Choroid plexus epithelial cell (primary cell): ENCODE data around the gene BCAS3.
A peak's percentile ranks its signal among the peaks of the same experiment; 100 is the strongest.

Source experiments
- DNase-seq: peaks from one replicate; pipeline ENCODE4 v3.0.0-alpha.2; 2010; ENCODE audit warnings: low read depth
- H3K4me3 ChIP-seq: 2 replicates; pipeline ENCODE4 v1.5.1; 2011; ENCODE audit warnings: low read depth, mild to moderate bottlenecking, control low read depth, low read length, moderate library complexity
- CTCF ChIP-seq: conservative IDR thresholded peaks from 2 replicates; pipeline ENCODE4 v1.5.1; 2011; ENCODE audit warnings: low read depth, mild to moderate bottlenecking, control low read depth, inconsistent platforms, low read length, moderate library complexity

The BCAS3 gene

GRCh38 chr17:61245706-61246135, 568.1 kb downstream of the BCAS3 start:
- TF ChIP-seq CTCF = no peak
- no peak overlapping the region for H3K4me3 ChIP-seq
- DNase-seq = no peak

GRCh38 chr17:61247439-61247838, 569.8 kb downstream of the BCAS3 start:
- peak; percentile 89 for DNase-seq
- no peak overlapping the region for H3K4me3 ChIP-seq
- TF ChIP-seq CTCF = no peak

GRCh38 chr17:61248399-61248798, 570.7 kb downstream of the BCAS3 start:
- DNase-seq = no peak

GRCh38 chr17:61249649-61250299, 572.1 kb downstream of the BCAS3 start:
- no peak for DNase-seq
- H3K4me3 ChIP-seq = no peak overlapping the region
- TF ChIP-seq CTCF = no peak

More at GRCh38 chr17:61248399-61248798, 570.7 kb downstream of the BCAS3 start:
- TF ChIP-seq CTCF = no peak
- H3K4me3 ChIP-seq = no peak overlapping the region

GRCh38 chr17:61250335-61250890, 572.8 kb downstream of the BCAS3 start:
- peak; percentile 73 for DNase-seq
- TF ChIP-seq CTCF = no peak
- H3K4me3 ChIP-seq = no peak overlapping the region

GRCh38 chr17:61251939-61252865, 574.6 kb downstream of the BCAS3 start:
- H3K4me3 ChIP-seq = no peak overlapping the region
- TF ChIP-seq CTCF = no peak
- peak; percentile 100 for DNase-seq
